H1 (cell line): ENCODE data around the gene PLG. TPM values are rescaled to one million over a fixed set of nuclear protein-coding genes. Genes with fewer than 3 reads are reported as not detected.

Source experiments
- BRCA1 ChIP-seq: IDR thresholded peaks from 2 replicates; pipeline ENCODE4 v1.6.1; 2012; ENCODE audit warnings: low read depth, low read length, improper control_type of control experiment
- EP300 ChIP-seq, 2 experiments: IDR thresholded peaks; 1 replicate in 1 of 2; 2 replicates in 1 of 2; pipeline ENCODE4 v1.6.1; 2011 to 2012; ENCODE audit warnings: low read depth in 2 of 2, low read length in 2 of 2, mild to moderate bottlenecking in 2 of 2, borderline replicate concordance in 1 of 2, inconsistent platforms in 1 of 2, moderate library complexity in 1 of 2
- JUN ChIP-seq: IDR thresholded peaks from 2 replicates; pipeline ENCODE4 v1.6.1; 2011; ENCODE audit warnings: low read depth, mild to moderate bottlenecking, improper control_type of control experiment, low read length
- RNF2 ChIP-seq: fragments of 200-900, 300-1000 bp; sonication (generic); IDR thresholded peaks from 2 replicates; pipeline ENCODE4 v1.7.1; 2016; ENCODE audit warnings: borderline replicate concordance, low read depth, mild to moderate bottlenecking, antibody characterized with exemption, low read length; ENCODE audit not compliant: poor library complexity, severe bottlenecking; ENCODE audit errors: missing control alignments
- TCF12 ChIP-seq: IDR thresholded peaks from 2 replicates; pipeline ENCODE4 v1.6.1; 2011; ENCODE audit warnings: low read depth, mild to moderate bottlenecking, low read length
- polyA plus RNA-seq, 7 experiments: library from polyadenylated mRNA; depleted of rRNA in 3 of 7; stranded (reverse) in 5 of 7; unstranded in 2 of 7; fragments of >200 nt in 5 of 7; fragments of 200-250 nt in 2 of 7; gene quantifications; 1 replicate in 5 of 7; 2 replicates in 1 of 7; 4 replicates in 1 of 7; pipeline versions ENCODE4 v1.2.1 to v1.2.3, GENCODE V29; 2011 to 2013; ENCODE audit warnings: missing spikeins in 2 of 7, mixed read lengths in 2 of 7
- total RNA-seq: library from RNA; stranded (reverse); fragmentation: NEBNext Ultra II Directional; extraction: Animal tissue kit (Norgen Biotek cat#: 25700); gene quantifications from 2 replicates; pipeline ENCODE4 v1.2.1, GENCODE V29; 2021
- TF ChIP-seq, protein P1 (sequence below): fragments of 300-600 bp; sonication (generic); IDR thresholded peaks from 2 replicates; pipeline ENCODE4 v1.7.1; 2012; ENCODE audit warnings: low read length, moderate library complexity, mild to moderate bottlenecking, inconsistent platforms; ENCODE audit not compliant: insufficient replicate concordance
- TF ChIP-seq, protein P2 (sequence below): IDR thresholded peaks from 2 replicates; pipeline ENCODE4 v1.6.1; 2012; ENCODE audit warnings: low read length, inconsistent platforms

The PLG gene
- total and polyA plus RNA-seq, 2 of the 8 experiments (the other 6 are each of a cell fraction or from before 2014, with no cell fraction given), result not detected

DNA sequence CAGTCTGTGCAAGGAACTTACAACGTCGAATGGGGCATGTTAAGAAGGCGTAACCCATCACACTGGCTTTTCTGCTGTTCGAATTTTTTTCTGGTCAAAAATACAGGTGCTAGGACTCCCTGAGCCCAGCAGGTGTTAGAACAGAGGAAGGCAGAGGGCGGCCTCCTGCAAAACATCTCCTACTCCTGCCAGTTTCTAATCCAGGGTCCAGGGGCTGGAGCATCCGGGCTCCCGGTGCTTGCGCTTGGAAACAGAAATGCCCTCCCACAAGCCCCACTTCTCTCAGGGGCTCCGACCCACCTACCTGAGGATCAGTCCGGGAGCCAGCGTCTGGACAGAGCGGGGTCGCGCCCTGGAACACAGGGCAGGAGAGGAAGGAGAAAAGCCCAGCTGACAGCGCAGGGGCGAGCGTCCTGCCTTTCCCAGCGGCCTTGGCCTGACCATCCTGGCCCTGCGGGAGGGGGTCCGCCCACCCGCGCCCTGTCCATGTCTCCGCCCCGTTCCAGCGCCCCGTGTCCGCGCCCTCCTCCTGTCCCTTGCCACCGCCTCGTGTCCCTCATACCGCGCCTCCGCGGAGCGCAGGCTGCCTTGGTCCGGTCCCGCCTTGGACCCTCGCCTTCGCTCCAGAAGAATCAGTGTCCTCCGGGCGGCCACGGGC lies 23.2 kb upstream of the PLG start (continued):
- TF ChIP-seq, protein P1, sequence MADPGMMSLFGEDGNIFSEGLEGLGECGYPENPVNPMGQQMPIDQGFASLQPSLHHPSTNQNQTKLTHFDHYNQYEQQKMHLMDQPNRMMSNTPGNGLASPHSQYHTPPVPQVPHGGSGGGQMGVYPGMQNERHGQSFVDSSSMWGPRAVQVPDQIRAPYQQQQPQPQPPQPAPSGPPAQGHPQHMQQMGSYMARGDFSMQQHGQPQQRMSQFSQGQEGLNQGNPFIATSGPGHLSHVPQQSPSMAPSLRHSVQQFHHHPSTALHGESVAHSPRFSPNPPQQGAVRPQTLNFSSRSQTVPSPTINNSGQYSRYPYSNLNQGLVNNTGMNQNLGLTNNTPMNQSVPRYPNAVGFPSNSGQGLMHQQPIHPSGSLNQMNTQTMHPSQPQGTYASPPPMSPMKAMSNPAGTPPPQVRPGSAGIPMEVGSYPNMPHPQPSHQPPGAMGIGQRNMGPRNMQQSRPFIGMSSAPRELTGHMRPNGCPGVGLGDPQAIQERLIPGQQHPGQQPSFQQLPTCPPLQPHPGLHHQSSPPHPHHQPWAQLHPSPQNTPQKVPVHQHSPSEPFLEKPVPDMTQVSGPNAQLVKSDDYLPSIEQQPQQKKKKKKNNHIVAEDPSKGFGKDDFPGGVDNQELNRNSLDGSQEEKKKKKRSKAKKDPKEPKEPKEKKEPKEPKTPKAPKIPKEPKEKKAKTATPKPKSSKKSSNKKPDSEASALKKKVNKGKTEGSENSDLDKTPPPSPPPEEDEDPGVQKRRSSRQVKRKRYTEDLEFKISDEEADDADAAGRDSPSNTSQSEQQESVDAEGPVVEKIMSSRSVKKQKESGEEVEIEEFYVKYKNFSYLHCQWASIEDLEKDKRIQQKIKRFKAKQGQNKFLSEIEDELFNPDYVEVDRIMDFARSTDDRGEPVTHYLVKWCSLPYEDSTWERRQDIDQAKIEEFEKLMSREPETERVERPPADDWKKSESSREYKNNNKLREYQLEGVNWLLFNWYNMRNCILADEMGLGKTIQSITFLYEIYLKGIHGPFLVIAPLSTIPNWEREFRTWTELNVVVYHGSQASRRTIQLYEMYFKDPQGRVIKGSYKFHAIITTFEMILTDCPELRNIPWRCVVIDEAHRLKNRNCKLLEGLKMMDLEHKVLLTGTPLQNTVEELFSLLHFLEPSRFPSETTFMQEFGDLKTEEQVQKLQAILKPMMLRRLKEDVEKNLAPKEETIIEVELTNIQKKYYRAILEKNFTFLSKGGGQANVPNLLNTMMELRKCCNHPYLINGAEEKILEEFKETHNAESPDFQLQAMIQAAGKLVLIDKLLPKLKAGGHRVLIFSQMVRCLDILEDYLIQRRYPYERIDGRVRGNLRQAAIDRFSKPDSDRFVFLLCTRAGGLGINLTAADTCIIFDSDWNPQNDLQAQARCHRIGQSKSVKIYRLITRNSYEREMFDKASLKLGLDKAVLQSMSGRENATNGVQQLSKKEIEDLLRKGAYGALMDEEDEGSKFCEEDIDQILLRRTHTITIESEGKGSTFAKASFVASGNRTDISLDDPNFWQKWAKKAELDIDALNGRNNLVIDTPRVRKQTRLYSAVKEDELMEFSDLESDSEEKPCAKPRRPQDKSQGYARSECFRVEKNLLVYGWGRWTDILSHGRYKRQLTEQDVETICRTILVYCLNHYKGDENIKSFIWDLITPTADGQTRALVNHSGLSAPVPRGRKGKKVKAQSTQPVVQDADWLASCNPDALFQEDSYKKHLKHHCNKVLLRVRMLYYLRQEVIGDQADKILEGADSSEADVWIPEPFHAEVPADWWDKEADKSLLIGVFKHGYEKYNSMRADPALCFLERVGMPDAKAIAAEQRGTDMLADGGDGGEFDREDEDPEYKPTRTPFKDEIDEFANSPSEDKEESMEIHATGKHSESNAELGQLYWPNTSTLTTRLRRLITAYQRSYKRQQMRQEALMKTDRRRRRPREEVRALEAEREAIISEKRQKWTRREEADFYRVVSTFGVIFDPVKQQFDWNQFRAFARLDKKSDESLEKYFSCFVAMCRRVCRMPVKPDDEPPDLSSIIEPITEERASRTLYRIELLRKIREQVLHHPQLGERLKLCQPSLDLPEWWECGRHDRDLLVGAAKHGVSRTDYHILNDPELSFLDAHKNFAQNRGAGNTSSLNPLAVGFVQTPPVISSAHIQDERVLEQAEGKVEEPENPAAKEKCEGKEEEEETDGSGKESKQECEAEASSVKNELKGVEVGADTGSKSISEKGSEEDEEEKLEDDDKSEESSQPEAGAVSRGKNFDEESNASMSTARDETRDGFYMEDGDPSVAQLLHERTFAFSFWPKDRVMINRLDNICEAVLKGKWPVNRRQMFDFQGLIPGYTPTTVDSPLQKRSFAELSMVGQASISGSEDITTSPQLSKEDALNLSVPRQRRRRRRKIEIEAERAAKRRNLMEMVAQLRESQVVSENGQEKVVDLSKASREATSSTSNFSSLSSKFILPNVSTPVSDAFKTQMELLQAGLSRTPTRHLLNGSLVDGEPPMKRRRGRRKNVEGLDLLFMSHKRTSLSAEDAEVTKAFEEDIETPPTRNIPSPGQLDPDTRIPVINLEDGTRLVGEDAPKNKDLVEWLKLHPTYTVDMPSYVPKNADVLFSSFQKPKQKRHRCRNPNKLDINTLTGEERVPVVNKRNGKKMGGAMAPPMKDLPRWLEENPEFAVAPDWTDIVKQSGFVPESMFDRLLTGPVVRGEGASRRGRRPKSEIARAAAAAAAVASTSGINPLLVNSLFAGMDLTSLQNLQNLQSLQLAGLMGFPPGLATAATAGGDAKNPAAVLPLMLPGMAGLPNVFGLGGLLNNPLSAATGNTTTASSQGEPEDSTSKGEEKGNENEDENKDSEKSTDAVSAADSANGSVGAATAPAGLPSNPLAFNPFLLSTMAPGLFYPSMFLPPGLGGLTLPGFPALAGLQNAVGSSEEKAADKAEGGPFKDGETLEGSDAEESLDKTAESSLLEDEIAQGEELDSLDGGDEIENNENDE, result no peak
- TF ChIP-seq, protein P2, sequence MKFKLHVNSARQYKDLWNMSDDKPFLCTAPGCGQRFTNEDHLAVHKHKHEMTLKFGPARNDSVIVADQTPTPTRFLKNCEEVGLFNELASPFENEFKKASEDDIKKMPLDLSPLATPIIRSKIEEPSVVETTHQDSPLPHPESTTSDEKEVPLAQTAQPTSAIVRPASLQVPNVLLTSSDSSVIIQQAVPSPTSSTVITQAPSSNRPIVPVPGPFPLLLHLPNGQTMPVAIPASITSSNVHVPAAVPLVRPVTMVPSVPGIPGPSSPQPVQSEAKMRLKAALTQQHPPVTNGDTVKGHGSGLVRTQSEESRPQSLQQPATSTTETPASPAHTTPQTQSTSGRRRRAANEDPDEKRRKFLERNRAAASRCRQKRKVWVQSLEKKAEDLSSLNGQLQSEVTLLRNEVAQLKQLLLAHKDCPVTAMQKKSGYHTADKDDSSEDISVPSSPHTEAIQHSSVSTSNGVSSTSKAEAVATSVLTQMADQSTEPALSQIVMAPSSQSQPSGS, result no peak
- TF ChIP-seq TCF12 (no peak), BRCA1 (no peak), JUN (no peak), RNF2 (no peak), EP300 (IDR thresholded peaks at IDR 0.05; ENCODE audit: borderline replicate concordance in 1 of 2, low read depth in 2 of 2, low read length in 2 of 2) (no peak)
